Mesothelial cell of epicardium (in vitro differentiated cells): ENCODE measurements around the gene ANO8. TPM values are rescaled to one million over a fixed set of nuclear protein-coding genes. Genes with fewer than 3 reads are reported as not detected.

Experiments used
- DNase-seq, 2 experiments: peaks; one replicate each; pipeline ENCODE4 v3.0.0; 2021; ENCODE audit warnings: low spot score in 2 of 2; ENCODE audit not compliant: unreplicated experiment in 2 of 2
- H3K27ac Mint-ChIP-seq: 2 replicates; pipeline ENCODE4 v1.8.0; 2021; ENCODE audit warnings: mixed read lengths
- H3K27me3 Mint-ChIP-seq: 2 replicates; pipeline ENCODE4 v1.8.0; 2021; ENCODE audit warnings: low read depth, mixed read lengths
- H3K36me3 Mint-ChIP-seq: 2 replicates; pipeline ENCODE4 v1.8.0; 2021; ENCODE audit warnings: mixed read lengths
- H3K4me1 Mint-ChIP-seq: 2 replicates; pipeline ENCODE4 v1.8.0; 2021; ENCODE audit warnings: mixed read lengths
- H3K4me3 Mint-ChIP-seq: 2 replicates; pipeline ENCODE4 v1.8.0; 2021; ENCODE audit warnings: mild to moderate bottlenecking, moderate library complexity, mixed read lengths
- H3K9me3 Mint-ChIP-seq: 2 replicates; pipeline ENCODE4 v1.8.0; 2021; ENCODE audit warnings: mixed read lengths
- total RNA-seq: library from RNA; stranded (reverse); gene quantifications from 3 replicates; pipeline ENCODE4 v1.2.1, GENCODE V29; 2021
- TF ChIP-seq, protein P1 (sequence below): fragments of 200-600 bp; sonication (generic); IDR thresholded peaks from one replicate; pipeline ENCODE4 v1.5.0; 2021; ENCODE audit warnings: antibody characterized with exemption; ENCODE audit not compliant: unreplicated experiment

Gene ANO8
- total RNA-seq, 1 donor from 2014 or later, result 43.5 TPM

- TF ChIP-seq, protein P1, sequence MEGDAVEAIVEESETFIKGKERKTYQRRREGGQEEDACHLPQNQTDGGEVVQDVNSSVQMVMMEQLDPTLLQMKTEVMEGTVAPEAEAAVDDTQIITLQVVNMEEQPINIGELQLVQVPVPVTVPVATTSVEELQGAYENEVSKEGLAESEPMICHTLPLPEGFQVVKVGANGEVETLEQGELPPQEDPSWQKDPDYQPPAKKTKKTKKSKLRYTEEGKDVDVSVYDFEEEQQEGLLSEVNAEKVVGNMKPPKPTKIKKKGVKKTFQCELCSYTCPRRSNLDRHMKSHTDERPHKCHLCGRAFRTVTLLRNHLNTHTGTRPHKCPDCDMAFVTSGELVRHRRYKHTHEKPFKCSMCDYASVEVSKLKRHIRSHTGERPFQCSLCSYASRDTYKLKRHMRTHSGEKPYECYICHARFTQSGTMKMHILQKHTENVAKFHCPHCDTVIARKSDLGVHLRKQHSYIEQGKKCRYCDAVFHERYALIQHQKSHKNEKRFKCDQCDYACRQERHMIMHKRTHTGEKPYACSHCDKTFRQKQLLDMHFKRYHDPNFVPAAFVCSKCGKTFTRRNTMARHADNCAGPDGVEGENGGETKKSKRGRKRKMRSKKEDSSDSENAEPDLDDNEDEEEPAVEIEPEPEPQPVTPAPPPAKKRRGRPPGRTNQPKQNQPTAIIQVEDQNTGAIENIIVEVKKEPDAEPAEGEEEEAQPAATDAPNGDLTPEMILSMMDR, result no peak
- peaks cover 7% of the 10 kb centered on the region for H3K4me1 Mint-ChIP-seq
- H3K4me3 Mint-ChIP-seq, result no peak overlapping the region
- peaks cover 12% of the 10 kb centered on the region for H3K36me3 Mint-ChIP-seq
- no peak overlapping the region for H3K27ac Mint-ChIP-seq
- DNase-seq, result no peak
- H3K27me3 Mint-ChIP-seq, result no peaks in the 10 kb centered on the region
- no peaks in the 10 kb centered on the region for H3K9me3 Mint-ChIP-seq
These were observed 41.0 kb downstream of the ANO8 start for GRCh38 chr19:17293605-17294004.

DNA sequence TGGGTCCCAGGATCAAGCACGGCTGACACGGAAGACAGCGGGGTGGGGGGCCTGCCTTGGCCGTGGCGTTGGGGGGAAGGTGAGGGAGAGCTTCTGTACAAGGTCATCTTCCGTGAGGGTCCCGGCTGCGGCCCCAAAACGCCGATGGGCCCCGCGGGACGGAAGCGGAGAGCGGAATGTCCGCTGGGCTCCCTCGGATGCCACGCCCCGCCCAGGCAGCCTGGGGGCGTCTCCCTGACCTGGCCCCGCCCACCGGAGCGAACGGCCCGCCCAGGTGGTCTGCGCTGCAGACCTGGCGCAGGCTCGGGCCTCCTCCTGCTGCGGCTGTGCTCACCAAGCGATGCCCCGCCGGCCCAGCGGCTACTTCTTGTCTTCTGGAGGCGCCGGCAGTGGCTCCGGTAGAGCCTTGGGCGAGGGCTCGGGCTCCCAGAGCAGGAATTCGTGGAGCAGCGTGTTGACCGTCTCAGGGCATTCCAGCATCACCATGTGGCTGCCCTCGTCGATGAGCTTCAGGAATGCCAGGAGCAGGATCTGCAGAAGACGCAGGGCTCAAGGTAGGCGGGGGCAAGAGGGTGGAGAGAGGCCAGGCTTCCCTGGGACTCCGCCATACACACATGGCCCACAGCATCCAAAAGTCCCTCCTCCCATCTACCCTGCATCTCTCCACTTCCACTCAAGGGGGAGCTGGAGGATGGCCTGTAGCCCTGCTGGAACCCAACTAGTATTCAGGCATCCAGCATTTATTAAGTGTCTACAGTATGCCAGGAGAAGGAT is 42.2 kb downstream of the ANO8 start:
- peak; percentile 71 to 87 for DNase-seq
- peaks cover 7% of the 10 kb centered on the region for H3K36me3 Mint-ChIP-seq
- H3K27me3 Mint-ChIP-seq, result no peaks in the 10 kb centered on the region
- H3K9me3 Mint-ChIP-seq, result no peaks in the 10 kb centered on the region
- peak overlapping the region; percentile 68 for H3K4me3 Mint-ChIP-seq
- TF ChIP-seq, protein P1, result no peak
- peaks cover 7% of the 10 kb centered on the region for H3K4me1 Mint-ChIP-seq
- peak overlapping the region; percentile 90 for H3K27ac Mint-ChIP-seq

DNA sequence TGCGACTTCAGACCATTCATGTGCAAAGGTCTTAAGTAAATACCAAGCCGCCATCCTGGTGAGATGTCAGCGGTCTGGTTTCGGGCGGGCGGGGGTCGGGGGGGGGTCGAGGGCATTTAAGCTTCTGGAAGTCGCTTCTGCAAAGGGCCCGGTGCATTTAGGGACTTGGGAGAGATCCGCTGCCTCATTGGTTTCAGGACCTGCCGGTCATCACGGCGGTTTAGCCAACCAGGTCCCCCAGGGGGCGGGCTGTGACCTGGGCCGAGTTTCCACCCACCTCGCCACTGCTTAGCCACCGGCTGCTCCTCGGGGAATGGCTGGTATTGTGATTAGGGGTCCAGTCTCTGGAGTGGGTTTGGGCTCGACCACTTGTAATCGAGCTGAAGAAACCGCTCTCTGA is 45.2 kb downstream of the ANO8 start:
- peak; percentile 60 to 72 for DNase-seq
- peaks cover under 1% of the 10 kb centered on the region for H3K36me3 Mint-ChIP-seq

DNA sequence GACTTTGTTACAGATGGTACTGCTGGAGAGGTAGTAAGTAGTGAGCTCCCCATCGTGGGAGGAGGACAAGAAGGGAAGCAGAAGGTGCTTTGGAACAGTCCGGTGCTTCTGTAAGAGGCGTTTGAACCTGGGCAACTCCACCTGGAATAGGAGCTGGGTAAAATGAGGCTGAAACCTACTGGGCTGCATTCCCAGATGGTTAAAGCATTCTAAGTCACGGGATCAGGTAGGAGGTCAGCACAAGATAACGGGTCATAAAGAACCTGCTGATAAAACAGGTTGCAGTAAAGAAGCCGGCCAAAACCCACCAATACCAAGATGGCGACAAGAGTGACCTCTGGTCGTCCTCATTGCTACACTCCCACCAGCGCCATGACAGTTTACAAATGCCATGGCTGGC is 47.9 kb downstream of the ANO8 start:
- Mint-ChIP-seq H3K36me3 (no peaks in the 10 kb centered on the region), H3K4me1 (peaks cover 2% of the 10 kb centered on the region), H3K9me3 (no peaks in the 10 kb centered on the region), H3K27ac (no peak overlapping the region), H3K27me3 (peaks cover 6% of the 10 kb centered on the region), H3K4me3 (no peak overlapping the region)
- no peak for DNase-seq
- TF ChIP-seq, protein P1, result no peak

More for the DNA sequence above, 45.2 kb downstream of the ANO8 start:
- Mint-ChIP-seq H3K9me3 (no peaks in the 10 kb centered on the region), H3K4me3 (peak overlapping the region; percentile 40), H3K4me1 (peaks cover 7% of the 10 kb centered on the region), H3K27me3 (no peaks in the 10 kb centered on the region), H3K27ac (no peak overlapping the region)
- TF ChIP-seq, protein P1, result no peak

- H3K27me3 Mint-ChIP-seq, result peaks cover 10% of the 10 kb centered on the region
- no peaks in the 10 kb centered on the region for H3K9me3 Mint-ChIP-seq
- H3K4me3 Mint-ChIP-seq, result no peak overlapping the region
- no peak overlapping the region for H3K27ac Mint-ChIP-seq
- no peak for DNase-seq
- no peaks in the 10 kb centered on the region for H3K36me3 Mint-ChIP-seq
- peaks cover 2% of the 10 kb centered on the region for H3K4me1 Mint-ChIP-seq
- TF ChIP-seq, protein P1, result no peak
These were observed 48.4 kb downstream of the ANO8 start for GRCh38 chr19:17286263-17286662.
